Measurements from ENCODE around the gene SEC22A.
"Not testable (repeated sequence)": the region's sequence is repeated elsewhere in the genome, so short reads cannot be mapped to it uniquely, and the experiment has no call there.

Gene SEC22A

DNA sequence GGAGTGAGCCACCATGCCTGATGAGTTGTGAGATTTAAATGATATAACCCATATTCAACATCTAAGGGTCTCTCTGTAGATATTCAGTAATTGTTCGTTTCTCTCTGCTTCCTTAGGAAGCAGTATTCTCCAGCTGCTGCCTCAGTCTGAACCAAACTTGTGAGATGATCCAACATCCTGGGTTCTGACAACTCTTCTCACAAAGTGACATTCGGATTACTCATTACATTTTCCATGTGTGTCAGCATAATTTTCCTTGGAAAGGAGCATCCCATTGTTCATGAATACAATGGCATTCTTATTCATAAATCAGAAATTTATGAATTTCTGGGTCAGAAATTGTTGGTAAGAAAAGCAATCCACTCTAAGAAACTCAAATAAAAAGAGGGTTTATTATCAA is 15.0 kb upstream of the SEC22A start:
- no peaks in the 10 kb centered on the region for H3K9me3 ChIP-seq (ENCODE audit: control insufficient read depth, insufficient read depth, low read length)
- WGBS (ENCODE audit: insufficient coverage, insufficient read length), result no CpG with 5 or more reads among the region's 2 CpGs
- no peaks in the 10 kb centered on the region for H3K4me1 ChIP-seq (ENCODE audit: control insufficient read depth, insufficient read depth, low read length)
- no peaks in the 10 kb centered on the region for H3K27me3 ChIP-seq (ENCODE audit: control insufficient read depth, insufficient read depth, low read length)
- no peak overlapping the region for H3K27ac ChIP-seq (ENCODE audit: low read length)
- no peak overlapping the region for H3K4me3 ChIP-seq (ENCODE audit: low read length)
- no peaks in the 10 kb centered on the region for H3K36me3 ChIP-seq (ENCODE audit: control insufficient read depth, insufficient read depth, low read length)
- DNase-seq (ENCODE audit: low read depth, low spot score), result no peak

DNA sequence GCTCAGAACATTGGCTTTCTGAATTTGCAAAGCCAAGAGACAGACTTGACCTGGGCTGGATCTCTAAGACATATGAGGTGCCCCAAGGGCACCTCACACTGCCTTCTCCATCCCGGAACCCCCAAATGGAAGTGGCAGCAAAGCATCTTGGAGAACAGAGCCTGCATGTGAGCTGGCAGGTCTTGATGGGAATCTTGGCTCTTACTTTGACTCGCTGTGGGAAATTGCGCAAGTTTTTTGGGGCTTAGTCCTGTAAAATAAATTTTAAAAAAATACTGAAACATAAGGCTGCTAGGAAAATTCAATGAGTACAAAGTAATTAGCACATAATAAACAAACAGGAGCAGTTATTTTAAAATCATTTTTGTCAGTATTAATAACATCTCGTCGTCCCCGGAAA is 13.7 kb upstream of the SEC22A start:
- Histone ChIP-seq H3K4me1 (ENCODE audit: control insufficient read depth, insufficient read depth, low read length) (no peaks in the 10 kb centered on the region), H3K27ac (ENCODE audit: low read length) (no peak overlapping the region), H3K27me3 (ENCODE audit: control insufficient read depth, insufficient read depth, low read length) (no peaks in the 10 kb centered on the region), H3K36me3 (ENCODE audit: control insufficient read depth, insufficient read depth, low read length) (no peaks in the 10 kb centered on the region), H3K4me3 (ENCODE audit: low read length) (no peak overlapping the region), H3K9me3 (ENCODE audit: control insufficient read depth, insufficient read depth, low read length) (no peaks in the 10 kb centered on the region)
- WGBS (ENCODE audit: insufficient coverage, insufficient read length), result no CpG with 5 or more reads among the region's 6 CpGs
- DNase-seq (ENCODE audit: low read depth, low spot score), result no peak

DNA sequence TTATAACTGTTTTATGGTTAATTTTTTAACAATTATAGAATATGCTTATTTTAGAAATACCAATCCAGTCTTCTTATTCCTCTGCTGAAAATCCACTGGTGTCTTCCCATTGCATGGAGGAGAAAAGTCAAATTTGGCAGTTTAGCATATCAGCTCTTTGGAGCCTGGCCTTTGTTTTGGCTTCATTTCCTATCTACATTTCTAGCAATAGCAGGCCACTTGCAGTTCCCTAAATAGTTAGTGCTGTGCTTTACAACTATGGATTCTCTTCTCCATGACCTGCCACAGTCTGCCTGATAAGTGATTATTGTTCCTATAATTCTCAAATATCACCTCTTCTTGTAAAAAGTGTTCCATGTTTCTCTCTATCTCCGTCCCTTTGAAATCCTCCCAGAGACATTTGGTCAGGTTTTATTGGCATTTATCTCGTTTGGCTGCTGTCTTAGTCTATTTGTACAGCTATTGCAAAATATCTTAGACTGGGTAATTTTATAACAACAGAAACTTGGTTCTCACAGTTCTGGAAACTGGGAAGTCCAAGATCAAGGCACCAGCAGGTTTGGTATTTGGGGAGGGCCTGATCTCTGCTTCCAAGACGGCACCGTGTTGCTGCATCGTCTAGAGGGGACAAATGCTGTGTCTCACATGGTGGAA is 8.2 kb upstream of the SEC22A start:
- no CpG with 5 or more reads among the region's 5 CpGs for WGBS (ENCODE audit: insufficient coverage, insufficient read length)
- H3K9me3 ChIP-seq (ENCODE audit: control insufficient read depth, insufficient read depth, low read length), result no peaks in the 10 kb centered on the region
- peaks cover 1% of the 10 kb centered on the region; the same call in 1 of the 2 replicates for H3K4me1 ChIP-seq (ENCODE audit: control insufficient read depth, insufficient read depth, low read length)
- H3K27ac ChIP-seq (ENCODE audit: low read length), result no peak overlapping the region
- H3K4me3 ChIP-seq (ENCODE audit: low read length), result no peak overlapping the region
- no peaks in the 10 kb centered on the region for H3K36me3 ChIP-seq (ENCODE audit: control insufficient read depth, insufficient read depth, low read length)
- DNase-seq (ENCODE audit: low read depth, low spot score), result no peak
- no peaks in the 10 kb centered on the region for H3K27me3 ChIP-seq (ENCODE audit: control insufficient read depth, insufficient read depth, low read length)

DNA sequence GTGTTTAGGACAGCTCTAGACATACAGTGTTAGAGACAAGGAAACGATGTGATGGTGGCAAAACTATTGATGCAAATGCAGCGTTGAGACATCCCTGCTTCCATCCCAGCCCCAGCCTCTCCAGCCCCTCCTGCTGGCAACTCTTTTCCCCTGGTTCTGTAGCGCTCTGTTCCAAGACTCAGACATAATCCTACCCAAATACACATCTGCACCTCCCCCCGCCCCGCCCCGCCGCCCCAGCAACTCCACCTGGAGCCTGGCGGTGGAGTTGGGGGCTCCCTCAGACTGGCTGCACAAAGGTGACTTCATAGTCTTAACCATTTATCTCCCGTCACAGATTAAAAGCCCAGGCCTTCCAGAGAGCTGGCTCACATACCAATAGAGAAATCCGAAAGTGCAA is 7.2 kb upstream of the SEC22A start:
- no CpG with 5 or more reads among the region's 10 CpGs for WGBS (ENCODE audit: insufficient coverage, insufficient read length)
- no peaks in the 10 kb centered on the region for H3K36me3 ChIP-seq (ENCODE audit: control insufficient read depth, insufficient read depth, low read length)

GRCh38 chr3:123198372-123198771 is 3.4 kb upstream of the SEC22A start:
- Histone ChIP-seq H3K9me3 (ENCODE audit: control insufficient read depth, insufficient read depth, low read length) (no peaks in the 10 kb centered on the region), H3K27me3 (ENCODE audit: control insufficient read depth, insufficient read depth, low read length) (no peaks in the 10 kb centered on the region), H3K4me1 (ENCODE audit: control insufficient read depth, insufficient read depth, low read length) (peaks cover 1% of the 10 kb centered on the region; the same call in 1 of the 2 replicates), H3K4me3 (ENCODE audit: low read length) (no peak overlapping the region), H3K27ac (ENCODE audit: low read length) (no peak overlapping the region), H3K36me3 (ENCODE audit: control insufficient read depth, insufficient read depth, low read length) (no peaks in the 10 kb centered on the region)
- no peak for DNase-seq (ENCODE audit: low read depth, low spot score)
- no CpG with 5 or more reads among the region's 1 CpG for WGBS (ENCODE audit: insufficient coverage, insufficient read length)

More for the DNA sequence above, 7.2 kb upstream of the SEC22A start:
- H3K4me3 ChIP-seq (ENCODE audit: low read length), result no peak overlapping the region
- no peaks in the 10 kb centered on the region for H3K27me3 ChIP-seq (ENCODE audit: control insufficient read depth, insufficient read depth, low read length)
- H3K9me3 ChIP-seq (ENCODE audit: control insufficient read depth, insufficient read depth, low read length), result no peaks in the 10 kb centered on the region
- H3K4me1 ChIP-seq (ENCODE audit: control insufficient read depth, insufficient read depth, low read length), result peaks cover 1% of the 10 kb centered on the region; the same call in 1 of the 2 replicates
- no peak overlapping the region for H3K27ac ChIP-seq (ENCODE audit: low read length)
- peak; percentile 61 for DNase-seq (ENCODE audit: low read depth, low spot score)

DNA sequence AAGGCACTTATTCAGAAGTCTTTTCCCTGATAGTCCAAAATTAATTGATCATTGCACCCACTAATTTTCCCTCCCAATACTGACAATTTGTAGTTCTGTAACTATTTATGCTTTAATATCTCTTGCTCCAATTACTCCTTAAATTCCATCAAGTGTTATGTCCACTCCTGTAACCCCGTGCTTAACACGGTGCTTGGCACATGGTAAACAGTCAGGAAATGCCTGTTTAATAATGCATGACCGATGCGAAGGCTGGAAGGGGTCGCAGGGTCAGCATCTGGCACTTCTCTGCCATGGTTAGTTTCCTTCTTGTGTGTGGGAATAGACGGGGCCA is 553 bp upstream of the SEC22A start:
- WGBS (ENCODE audit: insufficient coverage, insufficient read length), result no CpG with 5 or more reads among the region's 6 CpGs
- Histone ChIP-seq H3K4me1 (ENCODE audit: control insufficient read depth, insufficient read depth, low read length) (no peaks in the 10 kb centered on the region; the same call in 1 of the 2 replicates), H3K36me3 (ENCODE audit: control insufficient read depth, insufficient read depth, low read length) (no peaks in the 10 kb centered on the region), H3K4me3 (ENCODE audit: low read length) (peak overlapping the region; percentile 38; the same call in 1 of the 2 replicates), H3K9me3 (ENCODE audit: control insufficient read depth, insufficient read depth, low read length) (no peaks in the 10 kb centered on the region), H3K27me3 (ENCODE audit: control insufficient read depth, insufficient read depth, low read length) (no peaks in the 10 kb centered on the region), H3K27ac (ENCODE audit: low read length) (no peak overlapping the region)
- DNase-seq (ENCODE audit: low read depth, low spot score), result no peak

- no peaks in the 10 kb centered on the region for H3K9me3 ChIP-seq (ENCODE audit: control insufficient read depth, insufficient read depth, low read length)
- no peaks in the 10 kb centered on the region for H3K27me3 ChIP-seq (ENCODE audit: control insufficient read depth, insufficient read depth, low read length)
- DNase-seq (ENCODE audit: low read depth, low spot score), result no peak
- peak overlapping the region; percentile 69; the same call in 1 of the 2 replicates for H3K4me3 ChIP-seq (ENCODE audit: low read length)
- no CpG with 5 or more reads among the region's 7 CpGs for WGBS (ENCODE audit: insufficient coverage, insufficient read length)
- H3K27ac ChIP-seq (ENCODE audit: low read length), result no peak overlapping the region
- no peaks in the 10 kb centered on the region; the same call in 1 of the 2 replicates for H3K4me1 ChIP-seq (ENCODE audit: control insufficient read depth, insufficient read depth, low read length)
- no peaks in the 10 kb centered on the region for H3K36me3 ChIP-seq (ENCODE audit: control insufficient read depth, insufficient read depth, low read length)
Measured at GRCh38 chr3:123202451-123202850, 708 bp downstream of the SEC22A start.

- Histone ChIP-seq H3K36me3 (ENCODE audit: control insufficient read depth, insufficient read depth, low read length) (no peaks in the 10 kb centered on the region), H3K9me3 (ENCODE audit: control insufficient read depth, insufficient read depth, low read length) (no peaks in the 10 kb centered on the region), H3K4me3 (ENCODE audit: low read length) (no peak overlapping the region), H3K27ac (ENCODE audit: low read length) (no peak overlapping the region), H3K27me3 (ENCODE audit: control insufficient read depth, insufficient read depth, low read length) (no peaks in the 10 kb centered on the region), H3K4me1 (ENCODE audit: control insufficient read depth, insufficient read depth, low read length) (no peaks in the 10 kb centered on the region)
- DNase-seq (ENCODE audit: low read depth, low spot score), result no peak
- 100% methylated on average over 1 of the region's 1 CpG for WGBS (ENCODE audit: insufficient coverage, insufficient read length)
Measured at GRCh38 chr3:123218990-123219389, 17.2 kb downstream of the SEC22A start.

GRCh38 chr3:123221369-123221768 is 19.6 kb downstream of the SEC22A start:
- not testable (repeated sequence) for H3K27me3 ChIP-seq (ENCODE audit: control insufficient read depth, insufficient read depth, low read length); H3K4me3 ChIP-seq (ENCODE audit: low read length); DNase-seq (ENCODE audit: low read depth, low spot score); H3K36me3 ChIP-seq (ENCODE audit: control insufficient read depth, insufficient read depth, low read length); H3K9me3 ChIP-seq (ENCODE audit: control insufficient read depth, insufficient read depth, low read length); H3K4me1 ChIP-seq (ENCODE audit: control insufficient read depth, insufficient read depth, low read length); H3K27ac ChIP-seq (ENCODE audit: low read length)
- WGBS (ENCODE audit: insufficient coverage, insufficient read length), result no CpG with 5 or more reads among the region's 4 CpGs

GRCh38 chr3:123225016-123225415 is 23.3 kb downstream of the SEC22A start:
- DNase-seq (ENCODE audit: low read depth, low spot score), result no peak
- Histone ChIP-seq H3K4me3 (ENCODE audit: low read length) (no peak overlapping the region), H3K27ac (ENCODE audit: low read length) (no peak overlapping the region), H3K27me3 (ENCODE audit: control insufficient read depth, insufficient read depth, low read length) (no peaks in the 10 kb centered on the region), H3K36me3 (ENCODE audit: control insufficient read depth, insufficient read depth, low read length) (no peaks in the 10 kb centered on the region), H3K4me1 (ENCODE audit: control insufficient read depth, insufficient read depth, low read length) (no peaks in the 10 kb centered on the region), H3K9me3 (ENCODE audit: control insufficient read depth, insufficient read depth, low read length) (no peaks in the 10 kb centered on the region)
- no CpG with 5 or more reads among the region's 3 CpGs for WGBS (ENCODE audit: insufficient coverage, insufficient read length)

GRCh38 chr3:123226549-123226948 is 24.8 kb downstream of the SEC22A start:
- H3K36me3 ChIP-seq (ENCODE audit: control insufficient read depth, insufficient read depth, low read length), result no peaks in the 10 kb centered on the region
- no peak overlapping the region for H3K27ac ChIP-seq (ENCODE audit: low read length)
- no peaks in the 10 kb centered on the region for H3K27me3 ChIP-seq (ENCODE audit: control insufficient read depth, insufficient read depth, low read length)
- no peak for DNase-seq (ENCODE audit: low read depth, low spot score)
- no peak overlapping the region for H3K4me3 ChIP-seq (ENCODE audit: low read length)
- no peaks in the 10 kb centered on the region for H3K9me3 ChIP-seq (ENCODE audit: control insufficient read depth, insufficient read depth, low read length)
- H3K4me1 ChIP-seq (ENCODE audit: control insufficient read depth, insufficient read depth, low read length), result no peaks in the 10 kb centered on the region

Measured in iPS DF 6.9 (cell line).